Activated naive CD8-positive, alpha-beta T cell treated with anti-CD3 and anti-CD28 coated beads, Interleukin-2, amount 50 U/mL, for 24 hours (primary cell): ENCODE data around the gene SLC39A3.

Experiments used
- ATAC-seq: fragments of 150-1000 bp; cut with Tn5 transposase; one replicate; pipeline ENCODE4 v1.10.0; 2021
- DNase-seq: peaks from one replicate; pipeline ENCODE4 v3.0.0; 2021
- H3K27ac Mint-ChIP-seq: one replicate; pipeline ENCODE4 v1.8.0; 2021; ENCODE audit warnings: mild to moderate bottlenecking, mixed read lengths
- H3K27me3 Mint-ChIP-seq: one replicate; pipeline ENCODE4 v1.8.0; 2021; ENCODE audit warnings: mixed read lengths
- H3K36me3 Mint-ChIP-seq: one replicate; pipeline ENCODE4 v1.8.0; 2021; ENCODE audit warnings: low read depth, mixed read lengths
- H3K4me1 Mint-ChIP-seq: one replicate; pipeline ENCODE4 v1.8.0; 2021; ENCODE audit warnings: mixed read lengths
- H3K4me3 Mint-ChIP-seq: one replicate; pipeline ENCODE4 v1.8.0; 2021; ENCODE audit warnings: mild to moderate bottlenecking, moderate library complexity, mixed read lengths
- H3K9me3 Mint-ChIP-seq: one replicate; pipeline ENCODE4 v1.8.0; 2021; ENCODE audit warnings: mixed read lengths

Gene SLC39A3

DNA sequence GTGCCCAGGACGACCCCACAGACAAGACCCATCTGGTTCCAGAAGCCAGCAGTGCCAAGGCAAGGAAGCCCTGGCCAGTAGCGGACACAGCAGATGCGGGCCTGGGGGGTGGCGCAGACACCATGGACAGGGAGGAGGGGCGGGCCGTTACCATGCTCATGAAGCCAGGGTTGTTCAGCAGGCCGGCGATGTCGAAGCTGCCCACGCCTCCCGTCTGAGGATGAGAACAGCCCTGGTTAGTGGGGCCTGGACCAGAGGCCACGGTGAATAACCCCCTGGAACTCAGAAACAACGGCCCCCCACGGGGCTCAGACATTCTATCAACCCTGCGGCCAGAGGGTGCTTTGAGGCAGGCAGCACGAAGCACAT is 21.5 kb upstream of the SLC39A3 start:
- no peak for DNase-seq
- Mint-ChIP-seq H3K36me3 (peaks cover 27% of the 10 kb centered on the region), H3K4me3 (no peak overlapping the region), H3K27me3 (no peaks in the 10 kb centered on the region), H3K27ac (no peak overlapping the region), H3K9me3 (no peaks in the 10 kb centered on the region), H3K4me1 (peaks cover 1% of the 10 kb centered on the region)
- ATAC-seq = no peak

DNA sequence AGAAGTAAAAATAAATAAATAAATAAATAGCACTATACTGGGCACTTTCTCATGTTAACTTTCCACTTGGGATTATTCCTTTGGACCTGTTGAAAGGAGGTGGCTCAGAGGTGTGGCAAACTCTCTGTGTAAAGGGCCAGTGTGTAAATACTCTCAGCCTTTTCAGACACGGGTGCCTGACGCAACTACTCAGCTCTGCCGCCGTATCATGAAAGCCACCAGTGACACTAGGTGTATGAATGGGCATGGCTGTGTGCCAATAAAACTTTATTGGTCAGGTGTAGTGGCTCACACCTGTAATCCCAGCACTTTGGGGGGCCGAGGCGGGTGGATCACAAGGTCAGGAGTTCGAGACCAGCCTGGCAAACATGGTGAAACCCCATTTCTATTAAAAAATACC is 20.1 kb upstream of the SLC39A3 start:
- DNase-seq = no peak
- Mint-ChIP-seq H3K27ac (no peak overlapping the region), H3K4me1 (peaks cover 1% of the 10 kb centered on the region), H3K27me3 (no peaks in the 10 kb centered on the region), H3K4me3 (no peak overlapping the region), H3K9me3 (no peaks in the 10 kb centered on the region), H3K36me3 (peaks cover 27% of the 10 kb centered on the region)
- ATAC-seq = no peak

DNA sequence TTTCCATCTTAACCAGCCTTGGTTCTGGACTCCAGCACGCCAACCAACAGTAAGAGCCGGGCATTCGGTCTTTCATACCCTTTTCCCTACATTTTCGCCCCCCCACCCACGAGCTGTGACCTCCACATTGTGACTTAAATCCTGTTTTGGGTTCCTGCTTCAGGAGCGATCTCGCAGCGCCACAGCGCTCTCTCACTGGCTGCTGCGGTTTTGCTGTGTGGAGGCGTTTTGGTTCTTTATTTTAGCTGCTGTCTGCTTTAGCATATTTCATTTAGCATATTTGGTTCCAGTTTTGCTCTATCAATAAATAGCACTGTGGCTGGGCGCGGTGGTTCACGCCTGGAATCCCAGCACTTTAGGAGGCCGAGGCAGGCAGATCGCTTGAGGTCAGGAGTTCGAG is 19.5 kb upstream of the SLC39A3 start:
- Mint-ChIP-seq H3K27ac (no peak overlapping the region), H3K9me3 (no peaks in the 10 kb centered on the region), H3K27me3 (no peaks in the 10 kb centered on the region), H3K4me1 (peaks cover 1% of the 10 kb centered on the region), H3K36me3 (peaks cover 26% of the 10 kb centered on the region), H3K4me3 (no peak overlapping the region)
- ATAC-seq = no peak
- DNase-seq = no peak

DNA sequence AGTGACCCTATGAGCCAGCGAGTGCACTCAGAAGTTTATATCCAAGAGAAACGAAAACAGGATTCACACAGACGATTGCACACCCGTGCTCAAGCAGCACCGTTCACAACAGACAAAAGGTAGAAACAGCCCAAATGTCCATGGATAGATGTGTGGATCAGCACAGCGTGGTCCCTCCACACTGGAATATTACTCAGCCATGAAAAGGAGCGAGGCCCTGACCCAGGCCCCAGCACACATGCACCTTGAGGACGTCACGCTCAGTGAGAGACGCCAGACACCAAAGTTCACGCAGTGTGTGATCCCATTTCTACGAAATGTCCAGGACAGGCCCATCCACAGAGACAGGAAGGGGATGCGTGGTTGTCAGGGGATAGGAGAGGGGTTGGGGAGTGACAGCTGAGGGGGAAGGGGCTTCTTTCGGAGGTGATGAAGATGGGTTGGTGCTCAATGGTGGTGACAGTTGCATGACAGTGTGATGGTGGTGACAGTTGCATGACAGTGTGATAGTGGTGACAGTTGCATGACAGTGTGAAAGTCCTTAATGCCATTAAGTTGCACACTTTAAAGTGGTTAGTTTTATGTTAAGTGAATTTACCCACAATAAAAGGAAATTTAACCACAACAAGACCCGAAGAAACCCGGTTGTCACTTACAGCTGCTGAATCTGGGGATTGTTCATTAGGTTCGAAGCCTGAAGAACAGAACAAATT is 18.9 kb upstream of the SLC39A3 start:
- Mint-ChIP-seq H3K36me3 (peaks cover 26% of the 10 kb centered on the region), H3K27ac (peak overlapping the region; percentile 18), H3K4me1 (peaks cover 1% of the 10 kb centered on the region), H3K9me3 (no peaks in the 10 kb centered on the region), H3K4me3 (no peak overlapping the region), H3K27me3 (no peaks in the 10 kb centered on the region)
- peak; percentile 22 for ATAC-seq
- DNase-seq = no peak

DNA sequence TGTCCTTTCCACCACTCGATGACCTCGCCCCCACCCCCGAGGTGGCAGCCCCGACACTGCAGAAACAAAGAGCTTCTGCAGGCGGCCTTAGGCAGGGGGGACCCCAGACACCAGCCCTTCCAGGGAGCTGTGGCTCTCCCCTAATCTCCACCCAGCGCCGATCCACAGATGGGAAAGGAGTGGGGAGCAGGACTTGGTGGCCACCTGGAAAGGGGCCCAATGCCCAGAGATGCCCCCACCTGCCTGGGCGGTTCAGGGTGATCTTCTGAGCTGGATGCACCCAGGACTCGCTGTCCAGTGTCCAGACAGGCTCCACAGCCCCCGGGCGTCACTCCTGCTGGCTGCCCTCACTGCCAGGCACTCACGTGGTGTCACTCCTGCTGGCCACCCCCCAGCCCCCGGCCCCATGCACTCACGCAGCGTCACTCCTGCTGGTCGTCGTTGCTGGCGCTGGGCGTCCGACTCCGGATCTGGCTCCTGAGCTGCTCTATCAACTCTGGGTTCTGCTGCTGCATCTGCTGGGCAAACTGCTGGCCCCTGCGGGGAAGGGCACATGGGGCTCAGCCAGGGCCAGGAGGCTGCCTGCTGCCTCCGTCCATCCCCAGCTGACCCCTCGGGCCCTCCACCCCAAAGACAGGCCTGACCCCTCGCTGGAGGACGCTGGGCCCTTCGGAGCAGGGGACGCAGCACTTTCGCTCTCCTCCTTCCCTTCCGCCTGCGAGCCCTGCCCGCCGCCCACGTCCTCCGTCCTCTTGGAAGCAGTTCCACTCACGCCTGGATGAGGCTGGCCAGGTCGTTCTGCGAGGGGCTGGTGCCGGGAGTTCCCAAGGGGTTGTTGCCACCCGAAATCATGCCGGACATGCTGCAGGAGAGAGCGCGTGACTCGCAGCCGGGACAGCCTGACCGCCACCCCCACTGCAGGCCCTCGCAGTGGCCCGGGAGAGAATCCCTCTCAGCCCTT is 17.4 kb upstream of the SLC39A3 start:
- ATAC-seq (no peak), DNase-seq (no peak)
- Mint-ChIP-seq H3K36me3 (peaks cover 21% of the 10 kb centered on the region), H3K4me1 (peaks cover 8% of the 10 kb centered on the region), H3K27ac (no peak overlapping the region), H3K27me3 (no peaks in the 10 kb centered on the region), H3K4me3 (no peak overlapping the region), H3K9me3 (no peaks in the 10 kb centered on the region)

DNA sequence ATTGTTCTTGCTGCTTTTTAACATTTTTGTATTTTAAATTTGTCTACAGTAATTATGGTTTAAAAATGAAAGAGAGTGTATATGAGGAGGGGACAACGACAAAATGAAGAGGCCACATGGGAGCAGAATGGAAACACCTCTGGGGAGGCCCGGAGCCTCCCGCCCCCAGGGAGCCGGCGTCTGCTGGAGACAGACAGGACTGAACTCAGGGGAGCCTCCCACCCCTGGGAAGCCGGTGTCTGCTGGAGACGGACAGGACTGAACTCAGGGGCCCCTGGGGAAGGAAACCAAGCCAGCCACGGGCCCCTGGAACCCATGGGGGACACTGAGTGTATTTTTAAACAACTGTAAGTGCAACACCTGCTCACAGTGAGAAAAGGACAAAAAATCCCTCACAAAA is 16.7 kb upstream of the SLC39A3 start:
- Mint-ChIP-seq H3K9me3 (no peaks in the 10 kb centered on the region), H3K4me1 (peaks cover 8% of the 10 kb centered on the region), H3K36me3 (peaks cover 18% of the 10 kb centered on the region), H3K4me3 (no peak overlapping the region), H3K27me3 (no peaks in the 10 kb centered on the region), H3K27ac (no peak overlapping the region)
- DNase-seq = no peak
- no peak for ATAC-seq

DNA sequence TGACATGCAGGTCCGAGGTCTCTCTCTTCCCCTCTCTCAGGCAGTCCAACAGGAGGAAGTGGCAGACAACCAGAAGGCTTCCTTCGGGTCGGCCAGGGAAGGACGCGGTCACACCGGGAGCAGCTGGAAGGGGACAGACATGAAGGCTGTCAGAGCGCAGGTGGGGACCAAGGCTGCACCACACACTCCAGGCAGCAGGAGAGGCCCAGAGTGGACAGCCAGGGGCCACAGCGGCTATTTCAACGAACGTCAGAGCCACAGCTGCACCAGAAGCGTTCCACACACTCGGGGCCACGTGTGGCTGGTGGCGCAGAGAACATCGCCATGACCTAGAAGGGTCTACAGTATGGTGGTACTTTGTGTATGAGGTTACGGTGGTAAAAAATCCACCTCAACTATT is 16.0 kb upstream of the SLC39A3 start:
- Mint-ChIP-seq H3K4me3 (no peak overlapping the region), H3K27me3 (no peaks in the 10 kb centered on the region), H3K4me1 (peaks cover 8% of the 10 kb centered on the region), H3K36me3 (peaks cover 15% of the 10 kb centered on the region), H3K9me3 (no peaks in the 10 kb centered on the region), H3K27ac (no peak overlapping the region)
- DNase-seq = no peak
- ATAC-seq = no peak

DNA sequence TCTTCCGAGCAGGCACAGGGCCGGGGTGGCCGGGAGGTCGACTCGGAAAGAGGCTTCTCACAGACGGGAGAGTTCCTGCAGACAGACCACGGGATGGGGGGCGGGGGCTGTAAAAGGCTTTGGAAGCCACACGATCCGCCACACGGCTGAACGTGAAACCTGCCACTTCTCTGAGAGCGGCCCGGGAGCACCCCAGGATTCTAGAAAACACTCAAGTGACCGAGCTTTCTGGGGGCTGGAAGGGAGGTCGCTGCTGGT is 15.6 kb upstream of the SLC39A3 start:
- no peak for DNase-seq
- no peak for ATAC-seq
- Mint-ChIP-seq H3K36me3 (peaks cover 12% of the 10 kb centered on the region), H3K27me3 (no peaks in the 10 kb centered on the region), H3K9me3 (no peaks in the 10 kb centered on the region), H3K27ac (no peak overlapping the region), H3K4me3 (no peak overlapping the region), H3K4me1 (peaks cover 8% of the 10 kb centered on the region)

DNA sequence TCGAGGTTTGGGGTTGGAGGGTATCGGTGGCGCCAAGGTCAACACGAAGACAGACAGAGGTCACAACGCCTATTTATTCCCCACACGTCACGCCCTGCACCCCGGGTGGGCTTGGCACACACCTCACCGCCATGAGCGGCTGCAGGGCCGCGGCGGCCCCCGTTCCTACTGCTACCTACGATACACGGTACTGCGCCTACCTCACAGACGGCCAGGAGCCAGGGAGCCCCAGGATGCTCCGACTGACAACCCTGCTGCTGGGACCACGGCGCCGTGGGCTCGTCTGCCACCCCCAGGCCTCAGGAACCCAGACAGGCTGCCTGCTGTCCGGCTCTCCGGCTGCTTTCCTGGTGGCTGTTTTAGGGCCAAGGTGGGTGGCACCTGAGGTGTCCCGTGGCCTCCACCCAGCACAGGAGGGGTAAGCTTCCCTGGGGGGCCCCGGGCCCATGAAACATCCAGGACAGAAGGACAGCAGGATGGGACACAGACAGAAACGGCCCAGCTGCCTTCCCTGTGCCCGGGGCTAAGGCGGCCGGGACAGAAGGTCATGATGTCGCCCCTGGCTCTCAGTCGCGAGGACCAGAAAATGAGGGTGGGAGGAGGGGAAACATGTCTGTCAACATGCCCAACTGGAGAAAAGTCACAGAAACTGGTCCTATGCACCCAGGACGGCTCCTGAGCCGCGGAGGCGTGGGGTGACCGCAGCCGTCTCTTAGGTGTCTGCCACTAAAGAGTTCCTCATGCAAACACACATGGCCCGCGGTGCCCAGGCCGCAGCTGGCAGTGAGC is 15.0 kb upstream of the SLC39A3 start:
- no peak for DNase-seq
- H3K27ac Mint-ChIP-seq = no peak overlapping the region
- H3K4me1 Mint-ChIP-seq = peaks cover 8% of the 10 kb centered on the region
- no peaks in the 10 kb centered on the region for H3K27me3 Mint-ChIP-seq
- no peak overlapping the region for H3K4me3 Mint-ChIP-seq
- no peak for ATAC-seq
- no peaks in the 10 kb centered on the region for H3K9me3 Mint-ChIP-seq
- H3K36me3 Mint-ChIP-seq = peaks cover 12% of the 10 kb centered on the region

DNA sequence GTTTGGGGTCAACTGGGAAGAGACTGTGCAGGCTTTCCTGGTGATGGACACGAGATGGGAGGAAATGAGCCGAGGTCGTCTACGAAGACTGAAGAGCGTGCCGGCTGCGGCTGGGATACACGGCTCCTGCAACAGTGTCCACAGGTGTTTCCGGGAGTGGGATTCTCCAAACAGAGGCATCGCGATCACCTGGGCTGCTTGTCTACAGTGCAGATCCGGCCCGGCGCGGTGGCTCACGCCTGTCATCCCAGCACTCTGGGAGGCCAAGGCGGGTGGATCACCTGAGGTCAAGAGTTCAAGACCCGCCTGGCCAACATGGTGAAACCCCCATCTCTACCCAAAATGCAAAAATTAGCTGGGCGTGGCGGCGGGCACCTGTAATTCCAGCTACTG is 11.6 kb upstream of the SLC39A3 start:
- Mint-ChIP-seq H3K4me1 (peaks cover 7% of the 10 kb centered on the region), H3K9me3 (no peaks in the 10 kb centered on the region), H3K4me3 (no peak overlapping the region), H3K36me3 (no peaks in the 10 kb centered on the region), H3K27ac (no peak overlapping the region), H3K27me3 (no peaks in the 10 kb centered on the region)
- no peak for ATAC-seq
- no peak for DNase-seq

DNA sequence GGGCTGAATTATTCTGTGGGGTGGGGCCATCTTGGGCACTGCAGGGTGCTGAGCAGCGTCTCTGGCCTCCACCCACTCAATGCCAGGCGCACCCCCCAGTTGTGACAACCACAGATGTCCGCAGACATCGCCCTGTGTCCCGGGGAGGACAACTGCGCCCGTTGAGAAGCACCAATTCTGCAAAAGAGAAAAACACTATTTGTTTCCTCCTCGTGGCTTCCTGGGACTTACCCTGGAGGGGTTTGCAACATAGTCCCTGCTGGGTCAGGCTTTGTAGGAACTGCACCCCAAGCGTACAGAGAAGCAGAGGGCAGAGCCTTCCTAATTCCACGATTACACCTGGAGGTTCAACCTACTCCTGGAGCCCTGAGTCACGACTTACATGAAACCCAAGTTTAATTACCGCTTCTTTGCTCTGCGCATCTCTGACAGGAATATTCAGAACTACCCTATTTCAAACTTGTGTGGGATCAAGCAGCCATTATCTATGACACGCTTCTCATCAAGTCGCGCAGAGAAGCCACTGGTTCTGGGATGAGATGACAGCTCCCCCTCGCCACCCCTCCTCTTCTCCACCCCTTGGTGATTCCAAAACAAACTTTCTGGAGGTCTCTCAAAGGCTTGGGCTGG is 11.1 kb upstream of the SLC39A3 start:
- no peak overlapping the region for H3K27ac Mint-ChIP-seq
- H3K27me3 Mint-ChIP-seq = no peaks in the 10 kb centered on the region
- no peaks in the 10 kb centered on the region for H3K36me3 Mint-ChIP-seq
- H3K9me3 Mint-ChIP-seq = no peaks in the 10 kb centered on the region
- no peak overlapping the region for H3K4me3 Mint-ChIP-seq
- H3K4me1 Mint-ChIP-seq = peaks cover 7% of the 10 kb centered on the region
- ATAC-seq (no peak), DNase-seq (no peak)

DNA sequence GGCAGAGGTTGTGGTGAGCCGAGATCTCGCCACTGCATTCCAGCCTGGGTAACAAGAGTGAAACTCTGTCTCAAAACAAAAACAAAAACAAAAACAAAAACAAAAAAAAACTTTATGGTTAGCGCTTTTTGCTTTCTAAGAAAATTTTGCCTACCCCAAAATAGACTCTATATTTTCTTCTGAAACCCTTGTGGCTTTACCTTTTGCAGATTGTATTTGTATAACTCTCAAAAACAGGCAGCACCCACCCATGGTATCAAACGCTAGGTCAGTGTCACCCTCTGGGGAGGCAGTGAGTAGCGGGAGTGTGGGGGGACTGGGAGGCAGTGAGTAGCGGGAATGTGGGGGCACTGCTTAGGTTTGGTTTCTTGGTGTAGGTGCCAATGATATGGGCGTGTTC is 7.5 kb upstream of the SLC39A3 start:
- no peak for DNase-seq
- H3K4me1 Mint-ChIP-seq = no peaks in the 10 kb centered on the region
- H3K27ac Mint-ChIP-seq = no peak overlapping the region
- no peak for ATAC-seq
- H3K27me3 Mint-ChIP-seq = no peaks in the 10 kb centered on the region
- no peaks in the 10 kb centered on the region for H3K36me3 Mint-ChIP-seq
- H3K9me3 Mint-ChIP-seq = no peaks in the 10 kb centered on the region
- no peak overlapping the region for H3K4me3 Mint-ChIP-seq

DNA sequence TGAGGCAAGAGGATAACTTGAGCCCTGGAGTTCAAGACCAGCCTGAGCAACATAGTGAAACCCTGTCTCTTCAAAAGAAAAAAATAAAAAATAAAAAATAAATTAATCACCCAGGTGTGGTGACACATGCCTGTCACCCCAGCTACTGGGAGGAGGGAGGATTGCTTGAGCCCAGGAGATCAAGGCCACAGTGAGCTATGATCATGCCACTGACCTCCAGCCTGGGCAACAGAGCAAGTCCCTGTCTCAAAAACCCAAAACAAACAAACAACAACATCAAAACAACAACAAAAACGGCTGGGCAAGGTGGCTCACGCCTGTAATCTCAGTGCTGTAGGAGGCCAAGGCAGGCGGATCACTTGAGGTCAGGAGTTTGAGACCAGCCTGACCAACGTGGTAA is 4.3 kb upstream of the SLC39A3 start:
- no peak for DNase-seq
- Mint-ChIP-seq H3K36me3 (peaks cover 3% of the 10 kb centered on the region), H3K4me3 (no peak overlapping the region), H3K27ac (no peak overlapping the region), H3K27me3 (peaks cover 3% of the 10 kb centered on the region), H3K9me3 (no peaks in the 10 kb centered on the region), H3K4me1 (peaks cover 6% of the 10 kb centered on the region)
- no peak for ATAC-seq

DNA sequence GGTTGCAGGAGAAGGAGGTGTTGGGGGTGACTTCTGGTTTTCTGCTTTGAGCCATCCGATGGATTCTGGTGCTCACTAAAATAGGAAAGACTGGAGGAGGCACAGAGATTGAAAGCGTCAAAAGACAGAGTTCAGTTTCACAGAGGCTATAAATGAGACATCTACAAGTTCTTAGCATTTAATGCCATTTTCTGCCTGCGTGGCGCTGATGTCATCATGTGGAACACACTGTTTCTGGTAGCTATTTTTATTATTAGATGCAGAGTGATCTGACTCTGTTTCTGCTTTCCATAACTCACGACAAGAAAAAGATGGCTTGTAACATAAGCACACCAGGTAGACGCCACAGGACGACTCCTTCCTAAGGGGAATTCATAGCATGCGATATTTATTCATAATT is 3.3 kb upstream of the SLC39A3 start:
- Mint-ChIP-seq H3K9me3 (no peaks in the 10 kb centered on the region), H3K27me3 (peaks cover 3% of the 10 kb centered on the region), H3K36me3 (peaks cover 9% of the 10 kb centered on the region), H3K4me1 (peaks cover 12% of the 10 kb centered on the region), H3K4me3 (no peak overlapping the region), H3K27ac (no peak overlapping the region)
- ATAC-seq (no peak), DNase-seq (no peak)
